Heart left ventricle (tissue), 16 donors: ENCODE results near the gene TNFAIP8L3. TPM values are rescaled to one million over a fixed set of nuclear protein-coding genes. Genes with fewer than 3 reads are reported as not detected.
A peak's percentile ranks its signal among the peaks of the same experiment; 100 is the strongest.
"Not testable (repeated sequence)": the region's sequence is repeated elsewhere in the genome, so short reads cannot be mapped to it uniquely, and the experiment has no call there.

Experiments
- ATAC-seq, 4 donors: fragments of 200-7000 bp; cut with Tn5 transposase; one replicate each; pipeline ENCODE4 v1.9.1; 2020 to 2022; ENCODE audit warnings: moderate library complexity in 4 of 4, mild to moderate bottlenecking in 3 of 4, moderate number of reproducible peaks in 1 of 4
- DNase-seq, 5 donors: peaks; one replicate each; pipeline ENCODE4 v3.0.0-alpha.2; 2020
- H3K27ac ChIP-seq, 12 donors: fragments of 200-600 bp; sonication (generic) in 4 of 12; one replicate each; pipeline versions ENCODE4 v1.5.0 to v1.8.0; 2016 to 2022; ENCODE audit warnings: mild to moderate bottlenecking in 2 of 12
- H3K27me3 ChIP-seq, 9 donors: fragments of 200-600 bp; sonication (generic) in 2 of 9; one replicate each; pipeline versions ENCODE4 v1.5.1 to v1.8.0; 2016 to 2022; ENCODE audit warnings: mild to moderate bottlenecking in 3 of 9
- H3K36me3 ChIP-seq, 9 donors: fragments of 200-600 bp; sonication (generic) in 2 of 9; one replicate each; pipeline versions ENCODE4 v1.5.0 to v1.8.0; 2018 to 2022; ENCODE audit warnings: mild to moderate bottlenecking in 2 of 9
- H3K4me1 ChIP-seq, 12 donors: fragments of 200-600 bp; sonication (generic) in 4 of 12; one replicate each; pipeline versions ENCODE4 v1.5.0 to v1.8.0; 2016 to 2022; ENCODE audit warnings: mild to moderate bottlenecking in 3 of 12
- H3K4me3 ChIP-seq, 12 donors: fragments of 200-600 bp; sonication (generic) in 4 of 12; one replicate each; pipeline versions ENCODE4 v1.5.0 to v1.8.0; 2017 to 2022; ENCODE audit warnings: mild to moderate bottlenecking in 9 of 12, moderate library complexity in 4 of 12
- H3K9me3 ChIP-seq, 12 donors: fragments of 200-600 bp; sonication (generic) in 4 of 12; one replicate each; pipeline versions ENCODE4 v1.5.0 to v1.8.0; 2016 to 2022; ENCODE audit warnings: mild to moderate bottlenecking in 1 of 12
- CTCF ChIP-seq, 12 donors: fragments of 200-600 bp; sonication (generic) in 4 of 12; IDR thresholded peaks; one replicate each; pipeline versions ENCODE4 v1.5.0 to v1.8.0; 2018 to 2022; ENCODE audit warnings: antibody characterized with exemption in 12 of 12, mild to moderate bottlenecking in 5 of 12
- POLR2A ChIP-seq, 2 donors: fragments of 450-650 bp; IDR thresholded peaks; one replicate each; pipeline ENCODE4 v1.6.1; 2017; ENCODE audit warnings: antibody characterized with exemption in 2 of 2, mild to moderate bottlenecking in 2 of 2, moderate library complexity in 2 of 2
- WGBS, 4 donors: extraction: QIAGEN DNeasy Blood & Tissue Kit in 2 of 4; methylation state at CpG; one replicate each; pipeline versions ENCODE4 v1.1.5 to v1.1.7; 2013 to 2018; 5-methylcytosine and 5-hydroxymethylcytosine counted together
- intact Hi-C, 10 donors: fragments of 100-400 bp; cut with DNase I; formaldehyde crosslinking; loops; one replicate each; pipeline versions ENCODE4 v1.11.1 to v1.14.2; 2022
- polyA plus RNA-seq, 2 donors: library from polyadenylated mRNA; stranded (reverse); fragments of 200-250 nt; gene quantifications; one replicate each; pipeline ENCODE4 v1.2.3, GENCODE V29; 2013
- total RNA-seq, 9 donors: library from RNA; depleted of rRNA in 2 of 9; stranded (reverse); fragments of >200 nt in 2 of 9; fragmentation: NEBNext Ultra II Directional in 3 of 9; extraction: Animal tissue kit (Norgen Biotek cat#: 25700) in 3 of 9; gene quantifications; one replicate each; pipeline versions ENCODE4 v1.1.0 to v1.2.4, GENCODE V29; 2016 to 2023
- donor health status: ischemic (EF 13 %, LVEDD 7.1; RV severe dilation, severe dysfunction).
- donor health status: healthy with polysubstance abuse.
- donor health status: DM: no; HTN: yes; CAD: no.
- donor health status: DM: no; HTN: no; CAD: no.
- donor health status: ischemic (EF 25% LVEDD 6.9; RV normal size, moderate dysfunction).
- donor health status: ischemic (EF 25% LVEDD 5.7; RV mildly dilated, moderate dysfunction).
- donor health status: healthy.
- donor health status: DM: yes; HTN: yes; CAD: no.
- donor health status: ischemic (EF 35%, LVEDD 5.7; RV mildly dilated, moderate dysfunction).
- donor health status: nonischemic (EF 11% LVEDD 7.7; RV severe dilation, severe dysfunction).
- donor health status: DM: yes; HTN: yes; CAD: no.
- donor health status: PGD.
- donor health status: ischemic (EF 29% LVEDD 5.4; RV normal size, mild dysfunction).
- donor health status: nonischemic (EF 23%, LVEDD 6.1; RV moderate dilation, normal function).

TNFAIP8L3 gene
- total and polyA plus RNA-seq, 11 donors, result 1.3 to 28.0 (median 3.1) TPM

- intact Hi-C loops, result no loop called here
- no peaks in the 10 kb centered on the region for H3K36me3 ChIP-seq
- 96 to 100% (median 98%) methylated on average over 1 to 2 of the region's 2 CpGs; no CpG with 5 or more reads in 1 of the 4 donors for WGBS, 4 donors
- TF ChIP-seq CTCF (IDR thresholded peaks at IDR 0.05) (no peak), POLR2A (IDR thresholded peaks at IDR 0.05) (no peak)
- H3K9me3 ChIP-seq, result no peaks in the 10 kb centered on the region
- no peaks in the 10 kb centered on the region for H3K4me1 ChIP-seq
- H3K27me3 ChIP-seq, result no peaks in the 10 kb centered on the region
- no peak overlapping the region for H3K27ac ChIP-seq
- no peak overlapping the region for H3K4me3 ChIP-seq
- DNase-seq (no peak), ATAC-seq (no peak)
Measured at GRCh38 chr15:51038974-51039319, 55.8 kb downstream of the TNFAIP8L3 start.

DNA sequence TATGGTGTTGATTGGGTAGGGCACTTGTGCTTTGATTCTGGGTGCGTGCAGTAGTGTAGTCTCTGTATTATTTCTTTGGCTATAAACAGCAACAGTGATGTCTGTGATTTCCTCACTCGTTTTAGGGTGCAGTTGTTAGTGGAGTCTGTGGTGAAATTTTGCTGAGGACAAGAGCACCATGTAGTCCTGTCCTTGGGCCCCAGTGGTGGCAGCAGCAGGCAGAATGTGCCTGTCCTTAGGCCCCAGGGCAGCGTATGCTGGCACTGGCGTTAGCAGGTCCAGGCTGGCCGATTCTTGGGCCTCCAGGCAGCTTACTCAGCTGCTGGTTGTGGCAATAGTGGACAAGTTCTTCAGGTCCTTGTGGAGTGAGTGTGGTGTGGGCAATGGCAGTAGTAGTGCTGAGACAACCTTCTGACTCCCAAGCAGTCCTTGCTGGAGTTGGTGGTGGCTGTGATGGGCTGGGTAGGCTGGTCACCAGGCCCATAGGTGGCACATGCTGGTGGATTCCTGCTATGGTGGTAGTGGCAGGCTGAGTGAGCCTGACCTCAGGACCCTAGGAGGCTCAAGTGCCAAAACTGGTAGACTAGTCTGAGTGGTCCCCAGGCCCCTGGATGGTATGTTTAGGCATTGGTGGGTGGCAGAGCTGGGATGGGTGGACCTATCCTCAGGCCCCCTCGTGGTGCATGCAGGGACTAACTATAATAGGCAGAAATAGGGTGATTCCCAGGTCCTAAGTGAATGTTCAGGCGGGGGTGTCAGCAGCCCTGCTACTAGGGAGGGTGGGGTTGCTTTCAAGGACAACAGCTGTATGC, 56.3 kb downstream of the TNFAIP8L3 start:
- Histone ChIP-seq H3K27me3 (no peaks in the 10 kb centered on the region), H3K36me3 (no peaks in the 10 kb centered on the region), H3K9me3 (no peaks in the 10 kb centered on the region), H3K4me1 (no peaks in the 10 kb centered on the region), H3K4me3 (no peak overlapping the region), H3K27ac (no peak overlapping the region)
- DNase-seq (no peak), ATAC-seq (no peak)
- no peak for TF ChIP-seq POLR2A (IDR thresholded peaks at IDR 0.05)
- no peak for TF ChIP-seq CTCF (IDR thresholded peaks at IDR 0.05)
- intact Hi-C loops, result no loop called here
- WGBS, 4 donors, result 88 to 95% (median 95%) methylated on average over 5 to 7 of the region's 7 CpGs

DNA sequence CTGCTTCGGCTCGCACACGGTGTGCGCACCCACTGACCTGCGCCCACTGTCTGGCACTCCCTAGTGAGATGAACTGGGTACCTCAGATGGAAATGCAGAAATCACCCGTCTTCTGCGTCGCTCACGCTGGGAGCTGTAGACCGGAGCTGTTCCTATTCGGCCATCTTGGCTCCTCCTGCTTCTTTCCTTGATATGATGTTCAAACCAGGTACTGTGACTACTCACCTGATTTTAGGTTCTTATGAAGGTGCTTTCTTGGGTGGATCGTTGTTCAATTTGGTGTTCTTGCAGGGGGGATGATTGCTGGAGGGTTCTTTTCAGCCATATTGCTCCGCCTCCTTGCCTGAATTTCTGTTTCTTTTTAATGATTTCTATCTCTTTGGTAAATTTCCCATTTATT, 57.2 kb downstream of the TNFAIP8L3 start:
- DNase-seq, intact Hi-C loops, H3K36me3 ChIP-seq, H3K27me3 ChIP-seq, H3K27ac ChIP-seq, H3K4me1 ChIP-seq, H3K4me3 ChIP-seq, ATAC-seq, H3K9me3 ChIP-seq: not testable (repeated sequence)
- WGBS, 4 donors, result 96 to 99% (median 98%) methylated on average over 11 to 13 of the region's 13 CpGs

GRCh38 chr15:51030649-51031316, 63.9 kb downstream of the TNFAIP8L3 start:
- no peak overlapping the region for H3K27ac ChIP-seq
- H3K27me3 ChIP-seq, result no peaks in the 10 kb centered on the region
- WGBS, 4 donors, result 81 to 95% (median 89%) methylated on average over 6 of the region's 6 CpGs
- no peaks in the 10 kb centered on the region for H3K36me3 ChIP-seq
- peaks cover 0 to 3% (median 0%) of the 10 kb centered on the region in 12 donors for H3K4me1 ChIP-seq
- no peaks in the 10 kb centered on the region for H3K9me3 ChIP-seq
- intact Hi-C loops, result no loop called here
- DNase-seq (no peak), ATAC-seq (peak in 1 of 4 donors; percentile 31)
- TF ChIP-seq POLR2A (IDR thresholded peaks at IDR 0.05) (no peak), CTCF (IDR thresholded peaks at IDR 0.05) (no peak)
- H3K4me3 ChIP-seq, result no peak overlapping the region
